ENCODE results near the gene USP10.
A peak's percentile ranks its signal among the peaks of the same experiment; 100 is the strongest.

USP10 gene

DNA sequence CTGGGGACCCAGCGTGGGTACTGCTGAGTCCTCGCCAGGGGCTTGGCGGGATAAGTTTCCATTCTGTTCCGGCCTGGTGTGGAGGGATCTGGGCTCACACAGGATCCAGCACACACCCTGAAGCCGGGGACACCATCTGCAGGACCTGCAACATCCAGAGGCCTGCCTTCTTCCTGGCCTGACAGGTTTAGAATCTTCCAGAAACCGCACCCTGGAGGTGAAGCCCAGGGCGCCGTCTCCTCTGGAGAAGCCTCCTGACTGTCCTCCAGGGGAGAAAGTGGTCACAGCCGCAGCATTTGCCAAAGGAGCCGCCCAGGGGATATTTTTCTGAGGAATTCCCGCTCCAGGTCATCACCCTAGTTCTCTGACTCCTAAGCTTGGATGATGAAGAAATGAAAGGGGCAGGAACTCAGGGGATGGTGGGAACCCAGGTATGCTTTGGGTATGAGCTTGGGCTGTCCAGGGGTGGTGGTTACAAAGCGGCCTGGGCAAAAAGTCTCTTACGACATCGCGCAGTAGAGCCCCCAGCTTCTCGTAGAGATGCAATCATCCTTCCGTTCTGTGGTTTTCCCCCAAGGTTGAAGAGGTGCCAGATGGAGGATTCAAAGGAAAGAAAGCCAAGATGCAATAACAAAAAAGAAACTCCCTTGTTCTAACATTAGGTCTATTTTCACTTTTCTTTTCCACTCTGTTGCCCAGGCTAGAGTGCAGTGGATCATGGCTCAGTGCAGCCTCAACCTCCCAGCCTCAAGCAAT is 110.9 kb downstream of the USP10 start:
- DNase-seq, result no peak

DNA sequence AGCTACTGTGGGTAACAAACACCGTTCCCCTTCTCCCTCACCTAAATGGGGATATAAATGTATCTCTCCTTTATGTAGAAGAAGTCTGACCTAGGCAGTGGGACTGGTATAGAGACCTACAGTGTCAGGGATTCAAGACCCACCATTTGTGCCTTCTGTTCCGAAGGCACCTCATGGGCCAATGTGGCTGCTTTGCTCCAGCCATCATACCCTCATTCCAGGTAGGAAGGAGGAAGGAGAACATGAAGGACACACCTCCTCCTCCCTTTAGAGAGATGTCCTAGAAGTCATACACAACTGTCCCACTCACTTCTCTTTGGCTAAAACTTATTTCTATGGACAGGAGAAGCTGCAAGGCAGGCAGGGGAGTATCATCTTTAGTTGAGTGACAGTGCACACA is 111.7 kb downstream of the USP10 start:
- no peak for DNase-seq

DNA sequence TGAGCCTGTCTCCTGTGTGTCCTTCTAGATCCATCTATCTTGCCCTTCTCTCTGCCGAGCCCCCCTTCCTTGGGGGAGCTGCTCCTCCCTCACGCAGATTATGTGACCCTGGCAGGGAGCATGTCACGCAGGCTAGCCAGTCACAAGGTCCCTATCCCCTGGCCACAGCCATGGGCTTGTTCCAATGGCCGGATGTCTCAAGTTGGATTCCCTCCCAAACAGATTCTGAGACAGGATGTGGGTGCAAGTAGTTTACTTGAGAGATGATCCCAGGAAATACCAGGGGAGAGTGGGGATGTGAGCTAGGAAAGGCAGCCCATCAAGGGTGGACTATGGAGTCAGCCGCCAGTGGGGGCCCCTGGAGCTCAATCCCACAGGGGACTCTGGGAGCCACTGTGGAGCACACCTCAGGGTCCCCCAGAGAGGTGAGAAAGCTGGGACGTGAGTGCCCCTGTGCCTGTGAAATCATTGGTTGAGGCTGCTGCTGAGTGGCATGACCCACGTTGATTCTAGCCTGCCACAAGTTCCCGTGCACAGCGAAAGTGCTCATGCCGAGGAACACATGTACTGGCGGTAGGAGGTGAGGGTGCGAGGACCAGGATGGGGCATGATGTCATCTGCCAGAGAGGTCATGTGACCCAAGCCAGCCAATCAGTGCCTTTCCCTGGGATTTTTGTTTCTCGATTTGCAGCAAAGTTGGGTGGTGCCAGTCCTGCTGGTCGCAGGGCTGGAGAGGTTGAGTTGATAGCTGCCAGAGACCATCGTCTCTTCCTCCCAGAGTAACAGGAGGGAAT is 113.5 kb downstream of the USP10 start:
- DNase-seq, result no peak

GRCh38 chr16:84815462-84815861 is 115.7 kb downstream of the USP10 start:
- no peak for DNase-seq

DNA sequence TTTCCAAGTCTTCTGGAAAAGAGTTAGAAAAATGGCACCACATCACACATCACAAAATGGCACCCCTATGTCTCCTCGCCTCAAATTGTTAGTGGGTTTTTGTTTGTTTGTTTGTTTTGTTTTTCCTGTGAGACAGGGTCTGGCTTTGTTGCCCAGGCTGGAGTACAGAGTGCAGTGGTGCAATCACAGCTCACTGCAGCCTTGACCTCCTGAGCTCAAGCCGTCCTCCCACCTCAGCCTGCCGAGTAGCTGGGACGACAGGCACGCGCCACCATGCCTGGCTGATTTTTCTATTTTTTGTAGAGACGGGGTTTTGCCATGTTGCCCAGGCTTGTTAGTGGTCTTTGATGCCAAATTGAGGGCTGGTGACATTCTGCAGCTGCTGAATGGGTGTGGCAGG is 116.2 kb downstream of the USP10 start:
- no peak for DNase-seq

DNA sequence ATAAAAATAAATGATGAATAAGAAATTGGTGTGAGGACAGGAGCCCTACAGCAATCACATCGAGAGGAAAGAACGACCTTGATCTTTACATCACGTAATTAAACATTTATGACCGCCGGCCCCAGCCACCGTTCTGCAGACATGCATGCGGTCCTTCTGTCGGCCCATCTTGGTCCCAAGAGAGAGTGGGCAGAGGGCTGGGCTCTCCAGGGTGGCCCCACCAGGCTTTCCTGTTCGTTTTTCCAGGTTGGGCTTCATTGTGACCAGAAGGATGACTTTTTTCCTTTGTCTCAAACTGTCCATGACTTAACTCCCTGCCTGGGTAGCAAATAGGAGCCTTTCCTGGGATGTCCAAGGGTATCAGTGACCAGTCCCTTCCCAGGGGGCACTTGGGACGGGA is 116.7 kb downstream of the USP10 start:
- no peak for DNase-seq

DNA sequence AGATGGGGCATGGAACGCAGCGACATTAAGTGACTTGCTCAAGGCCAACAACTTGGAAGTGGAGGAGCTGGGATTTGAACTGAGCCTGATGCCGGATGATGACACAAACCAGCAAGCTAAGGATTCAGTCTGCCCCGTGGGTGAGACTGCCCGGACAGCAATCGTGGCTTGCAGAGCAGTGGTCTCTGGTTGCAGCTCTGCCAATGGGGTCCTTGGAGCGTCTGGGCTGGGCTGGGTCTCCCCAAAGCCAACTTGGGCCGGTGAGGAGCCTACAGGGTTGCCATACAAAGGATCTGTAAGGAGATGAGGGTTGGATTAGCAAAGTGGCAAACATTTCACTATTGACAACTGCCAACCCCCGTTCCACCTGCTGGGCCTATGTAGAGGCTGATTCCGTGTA is 117.4 kb downstream of the USP10 start:
- no peak for DNase-seq

GRCh38 chr16:84817613-84818012 is 117.8 kb downstream of the USP10 start:
- DNase-seq, result no peak

- no peak for DNase-seq
Measured at GRCh38 chr16:84818133-84818532, 118.3 kb downstream of the USP10 start.

DNA sequence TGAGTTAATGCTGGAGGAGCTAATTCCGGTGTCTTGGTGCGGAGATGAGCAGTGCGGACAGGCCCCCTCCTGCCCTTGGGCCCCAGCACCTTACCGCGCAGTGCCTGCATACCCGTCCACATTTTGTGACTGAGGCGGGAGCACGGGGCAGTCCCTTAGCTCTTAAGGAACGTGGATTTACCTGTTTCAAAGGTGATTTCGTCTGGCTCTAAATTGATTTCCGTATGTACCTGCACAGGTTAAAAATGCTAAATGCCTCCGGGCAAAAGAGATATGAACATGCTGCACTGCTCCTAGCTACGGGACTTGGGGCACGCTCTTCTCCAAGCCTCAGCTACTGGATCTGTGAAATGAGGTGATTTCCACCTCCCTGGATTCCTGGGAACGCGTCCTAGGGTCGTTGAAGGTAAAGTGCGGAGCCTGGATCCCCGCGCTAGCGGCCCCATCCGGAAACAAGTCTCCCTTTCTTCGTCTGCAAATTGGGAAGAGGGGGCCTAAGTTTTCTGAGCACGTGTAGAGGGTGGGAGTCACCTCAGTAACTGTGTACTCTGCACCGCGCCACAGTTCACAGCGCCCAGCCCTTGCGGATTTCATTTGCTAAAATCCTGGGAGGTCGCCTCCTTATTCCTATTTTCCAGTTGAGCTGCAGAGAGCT is 119.3 kb downstream of the USP10 start:
- no peak for DNase-seq

DNA sequence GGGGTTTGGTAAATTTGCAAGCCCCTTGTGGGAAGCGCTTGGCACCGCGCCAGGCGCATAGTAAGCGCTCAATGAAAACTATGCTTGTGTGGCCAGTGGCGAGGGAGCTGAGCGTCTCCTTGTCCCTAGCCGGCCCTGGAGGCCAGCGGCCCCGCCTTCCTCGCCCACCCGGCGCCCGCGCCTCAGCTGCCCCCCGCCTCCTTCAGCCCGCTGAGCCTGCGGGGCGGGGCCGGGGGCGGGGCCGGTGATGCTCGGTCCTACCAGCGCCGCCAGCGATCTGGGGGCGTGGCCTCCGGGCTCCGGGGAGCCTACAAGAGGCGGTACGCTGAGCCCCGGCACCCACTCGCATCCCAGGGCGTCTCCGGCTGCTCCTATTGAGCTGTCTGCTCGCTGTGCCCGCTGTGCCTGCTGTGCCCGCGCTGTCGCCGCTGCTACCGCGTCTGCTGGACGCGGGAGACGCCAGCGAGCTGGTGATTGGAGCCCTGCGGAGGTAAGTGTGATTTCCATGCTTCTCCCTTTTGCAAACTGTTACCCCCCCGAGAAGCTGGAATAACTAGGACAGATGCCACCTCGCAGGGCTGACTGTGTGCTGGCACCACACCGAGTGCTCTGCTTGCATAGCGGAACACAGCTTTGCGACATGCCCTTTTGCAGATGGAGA is 120.0 kb downstream of the USP10 start, which contains the start of gene CRISPLD2:
Gene CRISPLD2 (plus strand): TSS at position 342 of the 661 bp plus-strand sequence. CDS start 18,511 bp downstream, outside the sequence.
- peak; percentile 38 to 79 for DNase-seq

DNA sequence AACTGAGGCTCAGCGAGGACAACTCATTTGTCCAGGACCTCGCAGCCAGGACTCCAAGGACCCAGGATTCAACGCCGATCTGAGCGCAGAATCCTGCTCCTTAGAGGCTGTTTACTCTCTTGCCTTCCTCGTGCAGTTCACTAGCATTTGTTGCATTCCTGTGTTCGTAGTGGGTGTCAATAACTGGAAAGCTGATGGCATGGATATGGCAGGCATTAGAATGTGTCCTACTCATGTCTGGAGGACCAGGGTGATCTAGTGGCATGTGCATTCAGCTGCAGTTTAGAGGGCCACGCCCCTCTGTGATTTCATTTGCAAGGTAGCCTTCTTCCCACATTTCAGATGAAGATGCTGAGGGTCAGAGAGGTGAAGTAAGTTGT is 120.5 kb downstream of the USP10 start:
- no peak for DNase-seq

- DNase-seq, result no peak
Measured at GRCh38 chr16:84820771-84821170, 121.0 kb downstream of the USP10 start.

DNA sequence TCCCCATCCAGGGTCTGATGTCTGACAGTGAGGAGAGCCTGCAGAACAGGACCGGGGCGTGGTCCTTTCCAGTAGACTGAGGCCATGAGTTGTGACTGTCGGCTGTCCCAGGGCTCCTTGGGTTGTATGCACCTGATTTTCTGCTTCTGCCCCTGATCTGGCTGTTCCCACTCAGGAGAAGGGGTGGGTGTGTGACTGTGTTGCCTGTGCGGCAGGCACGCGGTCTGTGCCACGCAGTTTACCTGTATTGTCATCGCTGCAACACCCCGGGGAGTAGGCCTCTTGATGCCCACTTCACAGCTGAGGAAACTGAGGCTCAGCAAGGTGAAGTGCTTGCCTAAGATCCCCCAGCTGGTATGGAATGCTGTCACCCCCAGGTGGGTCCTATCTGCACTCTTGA is 121.4 kb downstream of the USP10 start:
- DNase-seq, result no peak

DNA sequence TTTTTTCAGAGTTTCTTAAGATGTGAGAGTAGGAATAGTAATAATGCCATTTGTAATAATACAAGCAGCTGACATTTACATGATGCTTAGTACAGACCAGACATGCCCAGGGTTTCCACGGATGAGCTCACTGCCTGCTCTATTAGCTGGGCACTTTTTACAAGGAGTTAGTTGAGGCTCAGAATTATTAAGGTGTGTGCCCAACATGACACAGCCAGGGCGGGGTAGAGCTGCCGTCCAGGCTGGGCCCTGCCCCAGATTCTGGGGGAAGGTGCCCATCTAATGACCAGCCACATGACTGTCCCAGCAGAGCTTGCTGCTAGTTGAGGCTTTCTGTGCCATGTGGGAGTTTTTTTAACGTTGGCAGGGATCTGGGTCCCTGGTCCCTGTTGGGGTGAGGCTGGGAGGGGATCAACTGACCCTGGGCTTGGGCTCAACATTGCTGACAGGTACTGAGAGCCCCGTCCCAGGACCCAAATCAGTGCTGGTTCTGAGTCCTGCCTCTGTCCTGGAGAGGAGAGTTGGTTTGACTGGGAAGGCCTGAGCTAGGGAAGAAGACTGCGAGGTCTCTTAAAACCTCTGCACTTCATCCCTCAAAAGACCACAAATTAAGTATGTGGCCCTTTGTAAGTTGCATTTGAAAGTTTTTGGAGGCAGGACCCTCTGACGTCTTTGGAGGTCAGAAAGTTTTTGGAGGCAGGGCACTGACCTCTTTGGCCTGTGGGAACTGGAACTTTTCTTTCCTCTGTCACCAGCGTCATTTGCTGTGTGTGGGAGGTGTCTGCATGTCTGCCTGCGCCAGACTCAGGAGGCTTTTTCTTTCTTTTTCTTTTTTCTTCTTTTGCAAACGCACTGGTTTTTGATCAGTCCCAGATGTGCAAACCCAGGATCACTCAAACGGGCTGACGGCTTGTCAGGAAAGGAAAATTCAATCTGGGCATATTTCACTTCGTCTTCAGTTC is 122.2 kb downstream of the USP10 start:
- DNase-seq, result no peak

GRCh38 chr16:84822990-84823389 is 123.2 kb downstream of the USP10 start:
- no peak for DNase-seq

- DNase-seq, result no peak
Measured at GRCh38 chr16:84823484-84823883, 123.7 kb downstream of the USP10 start.

DNA sequence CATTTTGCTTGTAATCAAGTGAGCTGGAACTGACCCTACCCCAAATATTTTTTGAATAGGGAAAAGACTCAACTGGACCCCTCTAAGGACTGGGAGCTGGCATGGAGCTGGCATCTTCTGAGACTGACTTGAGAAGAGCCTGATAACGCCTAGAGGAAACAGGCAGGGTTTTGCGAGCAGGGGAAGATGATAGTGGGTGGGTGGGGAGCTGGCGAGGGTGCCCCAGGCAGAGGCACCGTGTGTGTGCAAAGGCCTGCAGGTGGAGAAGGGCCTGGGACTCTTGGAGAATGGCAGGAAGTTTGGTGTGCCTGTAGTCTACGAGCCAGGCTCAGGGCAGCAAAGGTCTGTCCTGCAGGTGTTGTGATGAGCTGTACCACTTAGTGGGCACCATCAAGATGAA is 124.1 kb downstream of the USP10 start:
- DNase-seq, result no peak

DNA sequence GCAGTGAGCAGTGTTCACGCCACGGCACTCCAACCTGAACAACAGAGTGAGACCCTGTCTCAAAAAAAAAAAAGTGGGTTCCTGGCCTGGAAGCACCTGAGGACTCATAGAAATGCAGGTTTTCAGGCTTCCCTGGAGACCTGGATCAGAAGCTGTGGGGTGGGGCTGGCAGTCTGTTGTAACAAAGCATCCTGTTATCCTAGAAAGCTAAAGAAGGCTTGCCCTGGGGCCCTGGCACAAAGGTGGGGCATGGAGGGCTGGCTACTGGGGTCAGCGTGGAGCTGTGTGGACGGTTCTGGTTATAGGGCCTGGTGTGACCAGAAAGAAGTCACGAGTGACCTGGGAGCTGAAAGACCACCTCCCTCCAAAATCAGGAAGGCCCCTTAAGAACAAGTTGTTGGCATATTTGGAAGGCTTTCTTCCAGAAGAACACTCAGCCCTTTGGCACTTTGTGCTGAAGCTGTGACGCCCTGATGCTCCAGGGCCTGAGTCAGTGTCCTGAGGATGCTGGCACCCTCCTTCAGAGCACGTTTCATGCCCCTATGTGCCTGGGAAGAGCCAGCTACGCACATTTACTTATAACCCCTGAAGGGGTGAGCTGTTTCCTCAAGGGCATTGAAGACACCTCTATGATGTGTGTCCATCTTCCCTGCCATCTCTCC is 126.2 kb downstream of the USP10 start:
- DNase-seq, result no peak

- DNase-seq, result no peak
Measured at GRCh38 chr16:84826558-84826941, 126.8 kb downstream of the USP10 start.

DNA sequence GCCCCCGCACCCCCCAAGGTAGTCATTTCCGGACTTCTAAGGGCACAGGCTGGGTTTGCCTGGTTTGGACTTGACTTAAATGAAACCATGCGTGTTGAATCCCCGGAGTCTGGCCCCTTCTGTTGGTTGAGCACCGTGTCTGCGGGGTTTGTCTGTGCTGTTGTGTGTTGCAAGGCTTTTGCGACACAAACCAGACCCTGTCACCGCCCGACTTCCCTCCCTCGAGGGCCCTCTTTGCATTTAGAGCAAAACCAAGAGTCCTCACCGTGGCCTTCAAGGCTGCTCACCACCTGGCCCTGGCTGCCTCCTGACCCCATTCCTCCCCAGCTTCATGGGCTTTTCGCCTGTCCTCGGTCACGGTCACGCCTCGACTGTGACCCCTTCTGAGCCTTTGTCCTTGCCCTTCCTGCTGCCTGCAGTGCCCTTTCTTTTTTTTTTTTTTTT is 127.4 kb downstream of the USP10 start:
- DNase-seq, result no peak

Measured in NCI-H446 (cell line).